GM13976 (cell line): ENCODE measurements around the gene CMTM8.

Experiments used
- DNase-seq: peaks from one replicate; pipeline ENCODE4 v3.0.0; 2012; ENCODE audit warnings: low spot score
- CTCF ChIP-seq: IDR thresholded peaks from 2 replicates; pipeline ENCODE4 v1.5.1; 2012; ENCODE audit warnings: borderline replicate concordance, mild to moderate bottlenecking; ENCODE audit not compliant: insufficient read depth; ENCODE audit errors: extremely low read depth, missing control alignments, control extremely low read depth
- in situ Hi-C: fragments of 300-500 bp; cut with MboI; formaldehyde crosslinking; loops from one replicate; pipeline ENCODE4 v1.12.0; 2022; ENCODE audit warnings: low sequenced_read_pairs, mixed read lengths, inconsistent platforms; ENCODE audit not compliant: unreplicated experiment

CMTM8 gene

GRCh38 chr3:32281570-32282106 lies 43.2 kb downstream of the CMTM8 start:
- no peak for TF ChIP-seq CTCF
- in situ Hi-C loops, result no loop called here
- DNase-seq, result no peak

- TF ChIP-seq CTCF, result no peak
- in situ Hi-C loops, result no loop called here
- DNase-seq, result no peak
Measured at GRCh38 chr3:32282578-32283154, 44.2 kb downstream of the CMTM8 start.

- no peak for TF ChIP-seq CTCF
- in situ Hi-C loops, result no loop called here
- DNase-seq, result no peak
Measured at GRCh38 chr3:32283304-32283703, 44.8 kb downstream of the CMTM8 start.

GRCh38 chr3:32284443-32285212 lies 46.1 kb downstream of the CMTM8 start:
- no peak for TF ChIP-seq CTCF
- in situ Hi-C loops, result no loop called here
- DNase-seq, result no peak

- in situ Hi-C loops, result no loop called here
- no peak for DNase-seq
- no peak for TF ChIP-seq CTCF
Measured at GRCh38 chr3:32285891-32286290, 47.4 kb downstream of the CMTM8 start.

GRCh38 chr3:32288819-32289218 lies 50.3 kb downstream of the CMTM8 start:
- peak; percentile 26 for DNase-seq
- no peak for TF ChIP-seq CTCF
- in situ Hi-C loops, result no loop called here
